ENCODE measurements around the gene NDUFB10. TPM values are rescaled to one million over a fixed set of nuclear protein-coding genes. Genes with fewer than 3 reads are reported as not detected.

Gene NDUFB10
- total RNA-seq, 2 donors from 2014 or later, result 219 to 272 TPM

GRCh38 chr16:1974157-1975070, 15.1 kb downstream of the NDUFB10 start:
- TF ChIP-seq CTCF (IDR thresholded peaks at IDR 0.05), result no peak
- Histone ChIP-seq H3K4me3 (no peak overlapping the region), H3K4me1 (peaks cover 11% of the 10 kb centered on the region), H3K9me3 (no peaks in the 10 kb centered on the region), H3K9ac (ENCODE audit: low read depth in 2 of 2, low read length in 2 of 2) (no peak overlapping the region), H3K27me3 (no peaks in the 10 kb centered on the region), H3K36me3 (peaks cover 14% of the 10 kb centered on the region), H3K27ac (no peak overlapping the region)
- DNase-seq, result no peak
- intact Hi-C loops (cut with DNase I), result no loop called here

- Histone ChIP-seq H3K27me3 (peaks cover 6% of the 10 kb centered on the region), H3K9me3 (no peaks in the 10 kb centered on the region), H3K4me1 (peaks cover 11% of the 10 kb centered on the region), H3K4me3 (no peak overlapping the region), H3K9ac (ENCODE audit: low read depth in 2 of 2, low read length in 2 of 2) (no peak overlapping the region), H3K36me3 (peaks cover 14% of the 10 kb centered on the region), H3K27ac (no peak overlapping the region)
- no peak for TF ChIP-seq CTCF (IDR thresholded peaks at IDR 0.05)
- no peak for DNase-seq
- intact Hi-C loops (cut with DNase I), result no loop called here
Observed at GRCh38 chr16:1975432-1976215, 16.3 kb downstream of the NDUFB10 start.

- H3K9ac ChIP-seq (ENCODE audit: low read depth in 2 of 2, low read length in 2 of 2), result no peak overlapping the region
- H3K4me1 ChIP-seq, result peaks cover 7% of the 10 kb centered on the region
- intact Hi-C loops (cut with DNase I), result no loop called here
- H3K9me3 ChIP-seq, result no peaks in the 10 kb centered on the region
- H3K4me3 ChIP-seq, result no peak overlapping the region
- no peak overlapping the region for H3K27ac ChIP-seq
- peaks cover 14% of the 10 kb centered on the region for H3K36me3 ChIP-seq
- TF ChIP-seq CTCF (IDR thresholded peaks at IDR 0.05), result no peak
- DNase-seq, result no peak
- H3K27me3 ChIP-seq, result peaks cover 8% of the 10 kb centered on the region
Observed at GRCh38 chr16:1976216-1976520, 16.8 kb downstream of the NDUFB10 start.

- Histone ChIP-seq H3K27ac (no peak overlapping the region), H3K36me3 (peaks cover 14% of the 10 kb centered on the region), H3K4me3 (no peak overlapping the region), H3K27me3 (peaks cover 8% of the 10 kb centered on the region), H3K9me3 (no peaks in the 10 kb centered on the region), H3K4me1 (peaks cover 7% of the 10 kb centered on the region), H3K9ac (ENCODE audit: low read depth in 2 of 2, low read length in 2 of 2) (no peak overlapping the region)
- no peak for DNase-seq
- intact Hi-C loops (cut with DNase I), result no loop called here
- TF ChIP-seq CTCF (IDR thresholded peaks at IDR 0.05), result no peak
Observed at GRCh38 chr16:1976951-1977874, 17.9 kb downstream of the NDUFB10 start.

- Histone ChIP-seq H3K27ac (no peak overlapping the region), H3K4me3 (no peak overlapping the region), H3K36me3 (peaks cover 14% of the 10 kb centered on the region), H3K27me3 (peaks cover 8% of the 10 kb centered on the region), H3K9ac (ENCODE audit: low read depth in 2 of 2, low read length in 2 of 2) (no peak overlapping the region), H3K9me3 (no peaks in the 10 kb centered on the region), H3K4me1 (peaks cover 6% of the 10 kb centered on the region)
- intact Hi-C loops (cut with DNase I), result no loop called here
- no peak for TF ChIP-seq CTCF (IDR thresholded peaks at IDR 0.05)
- no peak for DNase-seq
Observed at GRCh38 chr16:1977875-1978268, 18.5 kb downstream of the NDUFB10 start.

Data from colonic mucosa (tissue), 4 donors.